ENCODE data around the gene CDIP1.

DNA sequence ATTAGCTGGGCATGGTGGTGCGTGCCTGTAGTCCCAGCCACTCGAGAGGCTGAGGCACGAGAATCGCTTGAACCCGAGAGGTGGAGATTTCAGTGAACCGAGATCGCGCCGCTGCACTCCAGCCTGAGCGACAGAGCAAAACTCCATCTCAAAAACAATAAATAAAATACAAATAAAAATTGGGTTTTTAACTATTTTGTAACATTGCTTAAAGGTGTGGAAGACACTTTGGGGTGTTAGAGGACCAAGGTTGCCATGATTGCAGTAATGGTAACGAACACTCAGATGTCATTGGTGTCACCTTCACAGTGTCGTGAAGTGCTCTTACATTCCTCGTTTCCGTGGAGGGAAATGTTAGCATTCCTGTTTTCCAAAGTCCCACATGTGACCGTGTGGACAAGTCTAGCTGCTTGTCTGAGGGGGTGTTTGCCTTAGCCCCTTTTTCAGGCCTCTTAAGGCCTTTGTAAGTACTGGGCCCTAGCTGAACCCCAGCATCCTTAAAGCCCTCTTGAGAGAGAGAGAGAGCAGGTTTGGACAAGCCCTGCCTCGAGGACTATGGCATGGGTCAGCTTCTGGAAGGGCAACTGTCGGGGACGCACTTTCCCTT is 26.2 kb upstream of the CDIP1 start:
- TF ChIP-seq, protein P1, sequence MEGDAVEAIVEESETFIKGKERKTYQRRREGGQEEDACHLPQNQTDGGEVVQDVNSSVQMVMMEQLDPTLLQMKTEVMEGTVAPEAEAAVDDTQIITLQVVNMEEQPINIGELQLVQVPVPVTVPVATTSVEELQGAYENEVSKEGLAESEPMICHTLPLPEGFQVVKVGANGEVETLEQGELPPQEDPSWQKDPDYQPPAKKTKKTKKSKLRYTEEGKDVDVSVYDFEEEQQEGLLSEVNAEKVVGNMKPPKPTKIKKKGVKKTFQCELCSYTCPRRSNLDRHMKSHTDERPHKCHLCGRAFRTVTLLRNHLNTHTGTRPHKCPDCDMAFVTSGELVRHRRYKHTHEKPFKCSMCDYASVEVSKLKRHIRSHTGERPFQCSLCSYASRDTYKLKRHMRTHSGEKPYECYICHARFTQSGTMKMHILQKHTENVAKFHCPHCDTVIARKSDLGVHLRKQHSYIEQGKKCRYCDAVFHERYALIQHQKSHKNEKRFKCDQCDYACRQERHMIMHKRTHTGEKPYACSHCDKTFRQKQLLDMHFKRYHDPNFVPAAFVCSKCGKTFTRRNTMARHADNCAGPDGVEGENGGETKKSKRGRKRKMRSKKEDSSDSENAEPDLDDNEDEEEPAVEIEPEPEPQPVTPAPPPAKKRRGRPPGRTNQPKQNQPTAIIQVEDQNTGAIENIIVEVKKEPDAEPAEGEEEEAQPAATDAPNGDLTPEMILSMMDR (IDR thresholded peaks at IDR 0.05; ENCODE audit: low read depth, low read length, poor library complexity, severe bottlenecking), result no peak
- TF ChIP-seq EZH2phosphoT487 (IDR thresholded peaks at IDR 0.05; ENCODE audit: borderline replicate concordance, low read length), result no peak

Data from DOHH2 (cell line).